ENCODE measurements around the gene PLOD1. TPM values are rescaled to one million over a fixed set of nuclear protein-coding genes. Genes with fewer than 3 reads are reported as not detected.
"Not testable (repeated sequence)": the region's sequence is repeated elsewhere in the genome, so short reads cannot be mapped to it uniquely, and the experiment has no call there.

Gene PLOD1
- total RNA-seq, 1 donor from 2014 or later, result 79.9 TPM

DNA sequence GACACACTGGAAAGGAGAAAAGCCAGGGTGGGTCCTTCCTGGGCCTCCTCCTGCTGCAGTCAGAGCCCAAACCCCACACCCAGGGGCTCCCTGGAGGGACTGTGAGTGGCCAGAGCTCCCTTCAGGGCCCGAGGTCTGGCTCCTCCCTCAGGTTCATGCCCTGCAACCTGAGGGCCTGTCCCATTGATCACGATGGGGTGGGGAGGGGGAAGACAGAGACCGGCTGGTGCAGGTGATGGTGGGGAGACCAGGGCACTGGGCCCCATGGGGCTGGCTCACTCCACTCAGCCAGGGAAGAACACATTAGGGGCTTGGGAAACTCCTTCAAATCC lies 45.7 kb upstream of the PLOD1 start:
- DNase-seq (ENCODE audit: low spot score in 2 of 2), result no peak
- H3K4me3 ChIP-seq, result no peak overlapping the region
- intact Hi-C loops (cut with DNase I), result no loop called here
- H3K27me3 ChIP-seq, result no peaks in the 10 kb centered on the region
- H3K36me3 ChIP-seq, result no peaks in the 10 kb centered on the region
- no peak overlapping the region for H3K27ac ChIP-seq
- TF ChIP-seq CTCF (IDR thresholded peaks at IDR 0.05), result no peak
- no peaks in the 10 kb centered on the region for H3K9me3 ChIP-seq
- H3K4me1 ChIP-seq, result no peaks in the 10 kb centered on the region

DNA sequence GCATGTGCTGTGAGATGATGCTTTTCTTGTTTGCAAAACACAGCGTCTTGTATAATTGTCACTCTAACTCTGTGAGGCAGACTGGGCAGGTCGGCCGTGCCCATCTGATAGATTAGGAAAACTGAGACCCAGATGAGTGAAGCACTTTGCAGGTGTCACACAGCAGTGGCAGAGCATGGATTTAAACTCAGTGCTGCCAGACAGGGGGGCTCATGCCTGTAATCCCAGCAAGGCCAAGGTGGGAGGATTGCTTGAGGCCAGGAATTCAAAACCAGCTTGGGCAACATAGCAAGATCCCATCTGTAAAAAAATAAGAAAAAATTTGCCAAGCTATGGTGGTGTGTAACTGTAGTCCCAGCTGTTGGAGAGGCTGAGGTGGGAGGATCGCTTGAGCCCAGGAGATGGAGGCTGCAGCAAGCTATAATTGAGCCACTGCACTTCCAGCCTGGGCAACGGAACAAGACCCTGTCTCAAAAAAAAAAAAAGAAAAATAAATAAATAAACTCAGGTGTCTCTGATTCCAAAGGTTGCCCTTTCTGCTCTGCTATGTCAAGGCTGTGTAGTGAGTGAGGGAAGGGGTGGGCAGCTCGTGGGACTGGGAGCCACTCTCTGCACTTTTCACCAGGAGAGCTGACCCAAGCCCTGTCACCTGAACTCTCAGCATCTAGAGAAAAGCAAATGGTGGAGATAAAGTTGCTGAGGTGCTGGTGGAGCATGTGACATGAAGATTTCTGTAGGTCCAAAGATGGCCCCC lies 42.9 kb upstream of the PLOD1 start:
- Histone ChIP-seq H3K9me3 (no peaks in the 10 kb centered on the region), H3K4me3 (no peak overlapping the region), H3K4me1 (no peaks in the 10 kb centered on the region), H3K36me3 (no peaks in the 10 kb centered on the region), H3K27ac (no peak overlapping the region), H3K27me3 (no peaks in the 10 kb centered on the region)
- no peak for TF ChIP-seq CTCF (IDR thresholded peaks at IDR 0.05)
- intact Hi-C loops (cut with DNase I), result no loop called here
- DNase-seq (ENCODE audit: low spot score in 2 of 2), result no peak

GRCh38 chr1:11893907-11894251 lies 40.6 kb upstream of the PLOD1 start:
- Histone ChIP-seq H3K4me3 (no peak overlapping the region), H3K27ac (no peak overlapping the region), H3K27me3 (peaks cover 4% of the 10 kb centered on the region), H3K36me3 (no peaks in the 10 kb centered on the region), H3K4me1 (no peaks in the 10 kb centered on the region), H3K9me3 (no peaks in the 10 kb centered on the region)
- peak; percentile 60 to 78 (median 62) for TF ChIP-seq CTCF (IDR thresholded peaks at IDR 0.05)
- DNase-seq (ENCODE audit: low spot score in 2 of 2), result no peak
- intact Hi-C loops (cut with DNase I), result loop anchor here (2.0 kb wide), 1 partner anchor 55 kb away; no protein-coding TSS in a partner anchor

- H3K4me3 ChIP-seq; H3K9me3 ChIP-seq; H3K27me3 ChIP-seq; H3K4me1 ChIP-seq; H3K27ac ChIP-seq; H3K36me3 ChIP-seq; DNase-seq (ENCODE audit: low spot score in 2 of 2): not testable (repeated sequence)
- intact Hi-C loops (cut with DNase I), result loop anchor here (2.0 kb wide), 1 partner anchor 56 kb away; no protein-coding TSS in a partner anchor
These were observed 40.0 kb upstream of the PLOD1 start for GRCh38 chr1:11894501-11894900.

DNA sequence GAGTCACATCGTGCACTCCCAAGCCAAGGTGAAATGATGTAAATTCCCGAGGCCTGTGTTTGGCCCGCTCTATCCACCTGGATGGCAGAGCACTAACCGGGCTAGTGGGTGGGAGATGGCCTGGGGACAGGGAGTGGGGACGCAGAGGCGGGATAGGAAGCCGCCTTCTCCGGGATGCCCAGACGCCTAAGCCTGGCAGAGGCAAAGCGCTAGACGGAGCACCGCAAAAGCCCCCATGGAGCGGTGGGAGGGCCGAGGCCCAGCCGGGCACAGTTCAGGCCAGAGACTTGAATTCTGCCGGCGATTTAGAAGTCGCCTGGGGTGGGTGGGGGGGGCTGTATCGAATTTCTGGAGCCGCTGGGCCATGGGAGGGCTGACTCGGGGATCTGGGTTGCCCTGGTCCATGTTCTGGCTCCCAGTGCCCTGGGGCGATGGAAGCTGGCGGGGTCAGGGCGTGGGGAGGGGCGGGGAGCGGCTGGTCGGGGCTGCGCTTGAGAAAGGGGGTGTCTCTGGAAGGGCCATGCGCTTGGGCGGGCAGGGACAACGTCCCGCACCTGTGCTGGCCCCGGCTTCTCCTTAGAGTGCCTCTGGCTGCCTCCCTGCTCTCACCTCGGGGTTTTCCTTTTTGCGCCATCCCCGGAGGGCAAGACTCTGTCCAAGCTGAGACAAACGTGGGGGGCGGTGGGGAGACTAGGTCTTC lies 36.3 kb upstream of the PLOD1 start:
- peaks cover 4% of the 10 kb centered on the region for H3K27me3 ChIP-seq
- no peaks in the 10 kb centered on the region for H3K9me3 ChIP-seq
- H3K36me3 ChIP-seq, result no peaks in the 10 kb centered on the region
- TF ChIP-seq CTCF (IDR thresholded peaks at IDR 0.05), result no peak
- no peak overlapping the region for H3K27ac ChIP-seq
- intact Hi-C loops (cut with DNase I), result no loop called here
- H3K4me3 ChIP-seq, result no peak overlapping the region
- DNase-seq (ENCODE audit: low spot score in 2 of 2), result no peak
- no peaks in the 10 kb centered on the region for H3K4me1 ChIP-seq

GRCh38 chr1:11898831-11899467 lies 35.6 kb upstream of the PLOD1 start:
- intact Hi-C loops (cut with DNase I), result no loop called here
- no peaks in the 10 kb centered on the region for H3K9me3 ChIP-seq
- no peak overlapping the region for H3K4me3 ChIP-seq
- no peaks in the 10 kb centered on the region for H3K4me1 ChIP-seq
- DNase-seq (ENCODE audit: low spot score in 2 of 2), result no peak
- no peaks in the 10 kb centered on the region for H3K36me3 ChIP-seq
- peaks cover 4% of the 10 kb centered on the region for H3K27me3 ChIP-seq
- no peak for TF ChIP-seq CTCF (IDR thresholded peaks at IDR 0.05)
- no peak overlapping the region for H3K27ac ChIP-seq

DNA sequence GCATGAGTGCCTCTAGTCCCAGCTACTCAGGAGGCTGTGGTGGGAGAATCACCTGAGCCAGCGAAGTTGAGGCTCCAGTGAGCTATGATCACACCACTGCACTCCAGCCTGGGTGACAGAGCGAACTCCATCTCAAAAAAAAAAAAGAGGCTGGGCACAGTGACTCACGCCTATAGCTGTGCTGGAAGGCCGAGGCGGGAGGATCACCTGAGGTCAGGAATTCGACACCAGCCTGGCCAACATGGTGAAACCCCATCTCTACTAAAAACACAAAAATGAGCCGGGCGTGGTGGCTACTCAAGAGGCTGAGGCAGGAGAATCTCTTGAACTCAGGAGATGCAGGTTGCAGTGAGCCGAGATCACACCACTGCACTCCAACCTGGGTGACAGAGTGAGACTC lies 33.1 kb upstream of the PLOD1 start:
- DNase-seq (ENCODE audit: low spot score in 2 of 2); H3K27me3 ChIP-seq; H3K9me3 ChIP-seq; H3K4me3 ChIP-seq; H3K36me3 ChIP-seq; H3K4me1 ChIP-seq; H3K27ac ChIP-seq: not testable (repeated sequence)
- intact Hi-C loops (cut with DNase I), result loop anchor here (10.0 kb wide), 1 partner anchor 247 kb away; the partner anchor contains the start of genes FBXO2 and FBXO44

Measured in ascending aorta (tissue), 2 donors.